Activated CD8-positive, alpha-beta T cell treated with anti-CD3 and anti-CD28 coated beads, Interleukin-2, amount 10 ng/mL, durations not matched to agents 7 days and 5 days (primary cell): ENCODE measurements around the gene EVC. TPM values are rescaled to one million over a fixed set of nuclear protein-coding genes. Genes with fewer than 3 reads are reported as not detected.

Experiments
- ATAC-seq: fragments of 150-1000 bp; cut with Tn5 transposase; one replicate; pipeline ENCODE4 v1.10.0; 2021; ENCODE audit warnings: moderate library complexity
- CTCF ChIA-PET: fragments of 350-600 bp; sonication (Branson Sonifier 250); formaldehyde crosslinking; loops from one replicate; lab custom pipeline; 2021; ENCODE audit warnings: antibody characterized with exemption; lab: Charles Lee
- POLR2A ChIA-PET: fragments of 350-600 bp; sonication (Branson Sonifier 250); formaldehyde crosslinking; loops from one replicate; lab custom pipeline; 2021; ENCODE audit warnings: antibody characterized with exemption; lab: Charles Lee
- DNase-seq: peaks from one replicate; pipeline ENCODE4 v3.0.0-alpha.2; 2020
- H3K27ac Mint-ChIP-seq: one replicate; pipeline ENCODE4 v1.8.0; 2021; ENCODE audit warnings: mild to moderate bottlenecking, mixed read lengths
- H3K27me3 Mint-ChIP-seq: one replicate; pipeline ENCODE4 v1.8.0; 2021; ENCODE audit warnings: low read depth, mixed read lengths
- H3K36me3 Mint-ChIP-seq: one replicate; pipeline ENCODE4 v1.8.0; 2021; ENCODE audit warnings: low read depth, mixed read lengths
- H3K4me1 Mint-ChIP-seq: one replicate; pipeline ENCODE4 v1.8.0; 2021; ENCODE audit warnings: low read depth, mixed read lengths
- H3K4me3 Mint-ChIP-seq: one replicate; pipeline ENCODE4 v1.8.0; 2021; ENCODE audit warnings: mild to moderate bottlenecking, mixed read lengths
- H3K9me3 Mint-ChIP-seq: one replicate; pipeline ENCODE4 v1.8.0; 2022; ENCODE audit warnings: mixed read lengths; ENCODE audit not compliant: insufficient read depth
- total RNA-seq, 2 experiments: library from RNA; stranded (reverse); gene quantifications; one replicate each; pipeline ENCODE4 v1.2.3, GENCODE V29; 2021

The EVC gene
- total RNA-seq, 2 experiments from 2014 or later = 1.7 to 1.9 TPM

DNA sequence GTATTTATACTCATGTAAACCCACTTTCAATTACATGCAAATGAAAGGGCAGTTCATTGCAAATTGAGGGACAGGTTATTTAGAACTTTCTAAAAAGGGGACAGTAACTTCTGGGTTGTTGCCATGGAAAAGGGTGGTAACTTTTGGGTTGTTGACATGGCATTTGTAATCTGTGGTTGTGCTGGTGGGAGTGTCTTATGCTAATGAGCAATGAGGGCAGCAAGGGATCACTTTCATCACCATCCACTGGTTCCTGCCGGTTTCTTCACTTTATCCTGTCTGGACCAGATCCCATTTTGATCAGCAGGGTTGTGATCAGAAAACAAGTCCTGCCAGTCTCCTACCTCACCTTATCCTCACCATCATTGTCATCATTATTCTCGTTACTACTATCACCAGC, 32.0 kb downstream of the EVC start:
- Mint-ChIP-seq H3K27ac (no peak overlapping the region), H3K4me3 (no peak overlapping the region), H3K4me1 (no peaks in the 10 kb centered on the region), H3K36me3 (no peaks in the 10 kb centered on the region), H3K9me3 (no peaks in the 10 kb centered on the region), H3K27me3 (no peaks in the 10 kb centered on the region)
- DNase-seq (no peak), ATAC-seq (no peak)
- ChIA-PET POLR2A (no interaction called here), CTCF (no interaction called here)

DNA sequence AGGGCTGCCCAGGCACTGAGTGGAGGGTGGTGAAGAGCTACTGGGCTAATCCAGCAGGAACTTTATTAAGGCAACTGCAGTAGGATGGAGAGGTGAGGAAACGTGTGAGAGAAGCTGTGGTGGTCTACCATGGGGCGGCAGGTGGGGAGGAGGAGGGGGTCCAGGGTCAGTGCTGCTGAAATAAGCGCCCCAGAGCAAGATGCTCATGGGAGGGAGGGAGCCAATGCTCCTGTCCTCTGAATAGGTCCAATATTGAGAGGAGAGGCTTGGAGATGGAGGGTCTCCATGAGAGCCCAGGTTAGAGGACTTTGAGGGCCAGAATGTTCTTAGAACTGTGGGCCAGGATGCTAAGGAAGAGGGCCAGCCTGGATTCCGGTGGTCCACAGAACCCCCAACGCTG, 35.2 kb downstream of the EVC start:
- Mint-ChIP-seq H3K4me3 (no peak overlapping the region), H3K9me3 (no peaks in the 10 kb centered on the region), H3K4me1 (no peaks in the 10 kb centered on the region), H3K27ac (no peak overlapping the region), H3K36me3 (no peaks in the 10 kb centered on the region), H3K27me3 (no peaks in the 10 kb centered on the region)
- ChIA-PET POLR2A (interaction anchor here (0.7 kb wide), 1 partner anchor 870 kb away, joined by 3 read pairs; no protein-coding TSS in a partner anchor), CTCF (no interaction called here)
- DNase-seq (no peak), ATAC-seq (no peak)

DNA sequence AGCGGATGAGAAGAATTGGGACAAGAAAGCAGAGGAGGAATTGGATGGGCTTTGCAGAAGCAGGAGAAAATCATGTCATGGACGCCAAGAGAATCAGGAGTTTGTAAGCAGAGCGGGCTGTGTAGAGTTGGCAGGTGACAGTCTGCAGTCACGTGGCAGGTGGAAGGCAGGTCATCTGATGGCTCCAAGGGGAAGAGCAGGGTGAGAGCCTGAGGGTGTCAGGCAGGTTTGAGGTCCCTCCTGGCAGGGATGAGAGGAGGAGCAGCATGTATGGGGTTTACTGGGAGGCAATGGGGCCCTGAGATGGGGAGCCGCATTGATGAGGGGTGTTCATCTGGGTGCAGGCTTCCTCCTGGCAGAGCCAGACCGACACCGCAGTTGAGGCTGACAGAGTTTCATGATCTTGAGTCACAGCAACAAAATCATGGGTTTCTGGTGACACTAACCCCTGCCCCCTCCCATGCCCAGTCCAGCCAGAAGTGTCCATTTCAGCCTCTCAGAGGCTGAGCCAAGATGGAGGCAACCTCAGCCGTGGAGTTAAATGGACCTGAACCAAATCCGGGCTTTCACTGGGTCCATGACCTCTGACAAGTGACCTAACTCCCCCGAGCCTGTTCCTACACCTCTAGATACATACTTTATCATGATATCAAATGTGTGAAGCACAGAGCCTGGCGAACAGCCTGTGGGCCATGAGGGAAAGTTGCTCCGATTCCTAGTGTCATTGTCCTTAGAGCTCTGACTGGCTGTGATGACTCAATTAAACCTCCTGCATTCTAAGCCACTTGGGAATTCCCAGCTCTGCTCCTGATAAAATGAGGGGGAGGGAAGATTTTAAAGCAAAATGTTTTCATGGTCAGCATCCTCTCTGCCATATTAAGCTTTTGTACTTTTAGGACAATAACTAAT, 36.1 kb downstream of the EVC start:
- H3K9me3 Mint-ChIP-seq = no peaks in the 10 kb centered on the region
- DNase-seq (no peak), ATAC-seq (no peak)
- H3K36me3 Mint-ChIP-seq = no peaks in the 10 kb centered on the region
- POLR2A ChIA-PET = interaction anchor here (0.7 kb wide), 1 partner anchor 871 kb away, joined by 3 read pairs; no protein-coding TSS in a partner anchor
- no peaks in the 10 kb centered on the region for H3K4me1 Mint-ChIP-seq
- no peak overlapping the region for H3K4me3 Mint-ChIP-seq
- H3K27ac Mint-ChIP-seq = no peak overlapping the region
- CTCF ChIA-PET = no interaction called here
- no peaks in the 10 kb centered on the region for H3K27me3 Mint-ChIP-seq

DNA sequence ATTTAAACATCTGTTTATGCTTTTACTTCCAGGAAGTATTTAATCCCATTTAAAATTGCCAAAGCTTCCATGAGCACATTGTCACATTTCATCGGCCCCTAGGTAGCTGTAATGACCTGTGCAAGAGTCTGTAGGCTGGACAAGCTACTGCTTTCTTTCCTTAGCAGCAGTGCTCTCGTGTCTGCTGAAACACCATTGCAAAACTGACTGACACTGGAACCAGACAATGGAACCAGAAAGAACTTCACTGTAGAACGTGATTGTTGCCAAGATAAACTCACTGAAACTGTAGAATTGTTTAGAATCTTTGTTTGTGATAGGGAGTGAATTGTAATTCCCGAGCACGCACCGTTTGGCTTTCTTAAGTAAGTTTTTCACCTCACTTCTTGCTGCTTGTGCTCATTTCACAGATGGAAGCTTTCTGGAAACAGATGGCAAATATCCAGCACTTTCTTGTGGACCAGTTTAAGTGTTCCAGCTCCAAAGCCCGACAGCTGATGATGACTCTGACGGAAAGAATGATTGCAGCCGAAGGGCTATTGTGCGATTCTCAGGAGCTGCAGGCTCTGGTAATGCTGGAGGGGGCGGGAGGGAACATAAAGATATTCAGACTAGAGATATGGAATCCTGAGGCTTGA, 36.9 kb downstream of the EVC start:
- Mint-ChIP-seq H3K27me3 (no peaks in the 10 kb centered on the region), H3K4me1 (no peaks in the 10 kb centered on the region), H3K9me3 (no peaks in the 10 kb centered on the region), H3K4me3 (no peak overlapping the region), H3K27ac (no peak overlapping the region), H3K36me3 (no peaks in the 10 kb centered on the region)
- no peak for DNase-seq
- ChIA-PET POLR2A (no interaction called here), CTCF (no interaction called here)
- no peak for ATAC-seq

DNA sequence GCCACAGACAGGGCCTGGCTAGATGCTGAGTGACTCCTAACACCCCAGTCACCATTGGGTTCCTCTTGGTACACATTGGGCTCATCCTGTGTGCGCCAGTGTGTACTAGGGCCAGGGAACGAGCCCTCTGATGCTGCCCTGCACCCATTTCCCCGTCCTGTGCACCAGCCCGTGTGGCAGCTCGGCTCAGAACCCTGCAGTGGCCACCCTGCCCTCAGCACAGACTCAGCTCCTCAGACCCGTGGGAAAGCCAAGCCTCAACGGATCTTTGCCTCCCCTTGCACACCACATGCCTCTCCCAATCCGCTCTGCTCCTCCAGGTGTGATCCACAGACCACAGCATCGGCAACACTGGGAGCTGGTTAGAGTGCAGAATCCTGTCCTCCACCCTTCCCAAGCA, 38.6 kb downstream of the EVC start:
- POLR2A ChIA-PET = no interaction called here
- ATAC-seq (no peak), DNase-seq (no peak)
- CTCF ChIA-PET = no interaction called here
- Mint-ChIP-seq H3K27ac (no peak overlapping the region), H3K27me3 (no peaks in the 10 kb centered on the region), H3K9me3 (no peaks in the 10 kb centered on the region), H3K4me1 (no peaks in the 10 kb centered on the region), H3K4me3 (no peak overlapping the region), H3K36me3 (no peaks in the 10 kb centered on the region)

DNA sequence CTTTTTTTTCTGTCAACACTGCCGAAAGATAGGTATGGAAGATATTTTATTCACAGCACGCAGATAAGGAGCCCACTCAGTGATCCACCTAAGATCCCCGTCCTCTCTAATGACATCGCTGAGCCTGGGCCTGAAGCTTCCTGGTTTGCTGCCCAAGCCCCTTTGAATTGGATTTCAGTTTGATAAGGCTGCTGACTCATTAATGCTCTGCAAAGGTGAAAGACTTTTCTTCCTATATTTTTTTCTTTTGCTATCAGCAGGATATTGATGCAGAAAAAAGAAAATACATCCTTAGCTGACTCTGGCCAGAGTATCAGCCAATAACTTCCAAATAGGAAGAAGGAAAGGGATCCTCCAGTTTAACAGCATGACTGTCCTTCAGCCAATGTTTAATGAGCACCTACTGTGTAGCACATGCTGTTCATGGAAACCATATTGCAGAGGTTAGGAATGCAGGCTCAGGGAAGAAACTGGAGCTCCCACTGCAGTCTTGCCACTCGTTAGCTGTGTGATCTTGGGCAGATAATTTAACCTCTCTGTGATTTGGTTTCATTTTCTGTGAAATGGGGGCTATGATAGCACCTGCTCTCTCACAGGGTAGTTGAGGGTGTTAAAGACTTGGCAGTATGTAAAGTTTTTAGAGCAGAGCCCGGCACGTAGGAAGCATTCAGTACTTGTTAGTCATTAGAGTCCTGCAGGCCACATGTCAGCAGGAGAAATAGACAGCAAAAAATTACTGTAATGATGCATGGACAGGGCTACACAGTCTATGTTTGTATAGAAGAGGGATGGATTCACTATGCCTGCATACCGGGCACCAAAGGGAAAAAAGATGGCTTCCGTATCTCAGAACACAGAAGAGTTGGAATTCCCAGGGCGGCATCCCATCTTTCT, 39.3 kb downstream of the EVC start:
- no peaks in the 10 kb centered on the region for H3K36me3 Mint-ChIP-seq
- no peaks in the 10 kb centered on the region for H3K27me3 Mint-ChIP-seq

DNA sequence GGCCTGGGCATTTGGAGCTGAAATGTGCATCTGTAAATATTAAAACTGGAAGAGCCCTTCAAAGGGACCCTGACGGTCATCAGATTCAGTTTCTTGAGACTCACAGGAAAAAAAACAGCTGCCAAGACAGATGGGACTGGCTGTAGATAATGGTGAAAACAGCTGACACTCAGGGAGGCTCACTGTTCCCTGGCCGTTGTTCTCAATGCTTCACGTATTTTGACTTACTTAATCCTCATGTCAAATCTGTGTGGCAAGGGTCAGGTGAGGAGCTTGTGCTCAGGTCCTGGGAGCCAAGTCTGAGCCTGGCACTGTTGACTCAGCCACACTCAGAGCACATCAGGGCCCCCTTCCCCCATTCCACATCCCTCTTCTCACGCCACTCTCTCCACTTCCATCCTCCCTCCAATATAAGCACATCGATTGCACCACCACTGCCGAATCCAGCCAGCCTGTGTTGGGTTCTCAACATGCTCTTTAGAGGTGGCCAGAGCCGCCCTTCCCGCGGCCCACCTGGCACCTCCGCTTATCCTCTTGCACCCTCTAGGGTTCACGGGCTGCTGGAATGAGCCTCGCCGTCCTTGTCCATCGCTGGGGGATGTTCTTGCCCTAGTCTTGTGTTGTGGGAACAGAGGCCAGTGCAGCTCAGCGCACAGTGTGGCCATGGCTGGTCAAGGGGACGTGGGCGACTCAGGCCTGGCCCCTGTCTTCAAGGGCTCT, 40.1 kb downstream of the EVC start:
- Mint-ChIP-seq H3K27ac (no peak overlapping the region), H3K4me1 (no peaks in the 10 kb centered on the region), H3K27me3 (no peaks in the 10 kb centered on the region), H3K36me3 (no peaks in the 10 kb centered on the region), H3K9me3 (no peaks in the 10 kb centered on the region), H3K4me3 (no peak overlapping the region)
- ATAC-seq (no peak), DNase-seq (no peak)
- ChIA-PET CTCF (no interaction called here), POLR2A (no interaction called here)

More for the DNA sequence above, 39.3 kb downstream of the EVC start:
- DNase-seq (no peak), ATAC-seq (no peak)
- no peaks in the 10 kb centered on the region for H3K9me3 Mint-ChIP-seq
- ChIA-PET CTCF (no interaction called here), POLR2A (no interaction called here)
- H3K4me3 Mint-ChIP-seq = no peak overlapping the region
- H3K27ac Mint-ChIP-seq = no peak overlapping the region
- no peaks in the 10 kb centered on the region for H3K4me1 Mint-ChIP-seq

DNA sequence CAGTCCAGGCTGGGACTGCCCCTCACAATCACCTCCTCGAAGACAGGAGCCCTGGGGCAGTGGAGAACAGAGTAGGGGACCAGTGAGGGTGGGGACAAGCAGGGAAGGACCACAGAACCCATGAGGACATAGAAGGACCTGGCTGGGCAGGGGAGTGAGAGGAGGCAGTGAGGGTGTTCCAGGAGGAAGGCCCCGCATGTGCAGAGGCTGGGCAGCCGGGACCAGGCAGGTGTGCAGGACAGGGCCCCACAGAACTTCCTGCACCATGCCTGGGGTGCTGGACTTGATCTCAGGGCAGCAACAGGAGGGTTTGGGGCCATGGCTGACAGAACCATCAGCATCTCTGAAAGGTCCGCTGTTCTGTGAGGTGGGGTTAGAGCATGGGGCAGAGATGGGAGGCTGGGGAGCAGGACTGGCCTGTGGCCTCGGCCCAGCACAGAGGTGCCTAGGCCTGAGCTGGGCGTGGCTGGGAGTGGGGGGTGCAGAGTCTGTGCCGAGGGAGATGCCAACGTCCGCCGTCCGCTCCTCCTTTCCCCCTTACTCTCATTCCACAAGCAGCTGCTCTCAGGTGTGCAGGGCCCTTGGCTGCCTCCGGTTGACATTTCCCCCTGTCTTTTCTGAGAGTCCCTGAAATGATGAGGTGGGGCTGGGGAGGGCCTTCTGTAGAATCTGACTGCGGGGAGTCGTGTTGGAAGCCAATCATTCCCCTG, 40.8 kb downstream of the EVC start:
- no peak for DNase-seq
- H3K4me3 Mint-ChIP-seq = no peak overlapping the region
- ChIA-PET CTCF (no interaction called here), POLR2A (no interaction called here)
- ATAC-seq = no peak
- no peaks in the 10 kb centered on the region for H3K27me3 Mint-ChIP-seq
- H3K4me1 Mint-ChIP-seq = no peaks in the 10 kb centered on the region
- H3K9me3 Mint-ChIP-seq = no peaks in the 10 kb centered on the region
- no peak overlapping the region for H3K27ac Mint-ChIP-seq
- H3K36me3 Mint-ChIP-seq = no peaks in the 10 kb centered on the region

DNA sequence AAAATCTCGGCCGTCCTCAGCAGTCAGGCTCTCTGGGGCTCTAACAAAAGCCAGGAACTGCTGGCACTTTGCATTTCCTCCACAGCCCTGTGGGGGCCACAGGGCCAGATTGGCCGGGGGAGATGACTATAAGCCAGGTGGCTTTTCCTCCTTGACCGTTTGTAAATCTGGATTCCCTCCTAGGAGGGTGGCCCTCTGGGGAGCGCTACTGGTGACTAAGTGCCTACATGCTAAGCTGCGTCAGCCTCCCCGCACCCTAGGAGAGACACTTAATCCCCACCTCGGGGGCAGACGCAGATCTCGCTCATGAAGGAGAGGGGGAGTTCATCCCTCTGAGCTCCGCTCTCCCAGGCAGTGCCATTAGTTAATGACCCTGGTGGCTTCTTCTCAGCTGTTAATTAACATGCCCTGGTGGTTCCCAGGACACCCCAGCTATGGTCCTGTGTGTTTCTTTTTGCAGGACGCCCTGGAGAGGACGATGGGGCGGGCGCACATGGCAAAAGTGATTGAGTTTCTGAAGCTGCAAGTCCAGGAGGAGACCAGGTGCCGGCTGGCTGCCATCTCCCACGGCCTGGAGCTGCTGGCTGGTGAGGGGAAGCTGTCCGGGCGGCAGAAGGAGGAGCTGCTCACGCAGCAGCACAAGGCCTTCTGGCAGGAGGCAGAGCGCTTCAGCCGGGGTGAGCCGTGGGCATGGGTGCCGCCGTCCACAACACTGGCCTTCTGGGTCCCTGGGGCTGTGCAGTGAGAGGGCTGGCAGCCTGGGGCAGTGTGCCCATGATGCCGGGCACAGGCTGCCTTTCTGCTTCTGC, 41.6 kb downstream of the EVC start:
- no peaks in the 10 kb centered on the region for H3K36me3 Mint-ChIP-seq
- H3K4me1 Mint-ChIP-seq = no peaks in the 10 kb centered on the region
- ChIA-PET CTCF (interaction anchor here (0.9 kb wide), 1 partner anchor 38 kb away, joined by 3 read pairs; no protein-coding TSS in a partner anchor), POLR2A (no interaction called here)
- H3K27me3 Mint-ChIP-seq = no peaks in the 10 kb centered on the region
- no peaks in the 10 kb centered on the region for H3K9me3 Mint-ChIP-seq
- H3K27ac Mint-ChIP-seq = no peak overlapping the region
- DNase-seq (no peak), ATAC-seq (no peak)
- no peak overlapping the region for H3K4me3 Mint-ChIP-seq

DNA sequence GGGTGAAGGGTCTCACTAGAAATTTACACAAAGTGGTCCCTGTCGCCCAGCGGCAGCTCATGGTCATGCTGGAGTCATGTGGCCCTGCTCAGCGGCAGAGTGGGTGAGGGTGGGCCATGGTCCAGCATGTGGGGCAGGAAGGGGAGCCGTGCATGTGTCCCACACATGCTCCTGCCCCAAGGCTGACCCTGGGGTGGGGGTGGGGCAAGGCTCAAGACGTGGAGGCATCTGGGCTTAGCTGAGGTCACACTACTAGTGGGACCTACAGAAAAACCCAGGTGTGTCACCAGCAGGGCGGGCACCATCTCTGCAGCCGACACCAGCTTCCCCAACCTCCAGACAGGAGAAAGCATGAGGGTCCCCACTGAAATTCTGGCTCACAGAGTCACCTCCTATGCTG, 42.4 kb downstream of the EVC start:
- Mint-ChIP-seq H3K27me3 (no peaks in the 10 kb centered on the region), H3K36me3 (no peaks in the 10 kb centered on the region), H3K4me3 (no peak overlapping the region), H3K4me1 (no peaks in the 10 kb centered on the region), H3K27ac (no peak overlapping the region), H3K9me3 (no peaks in the 10 kb centered on the region)
- DNase-seq (no peak), ATAC-seq (no peak)
- ChIA-PET POLR2A (no interaction called here), CTCF (interaction anchor here (0.9 kb wide), 1 partner anchor 38 kb away, joined by 3 read pairs; no protein-coding TSS in a partner anchor)
